ENCODE results near the gene FAM216B.

Gene FAM216B

DNA sequence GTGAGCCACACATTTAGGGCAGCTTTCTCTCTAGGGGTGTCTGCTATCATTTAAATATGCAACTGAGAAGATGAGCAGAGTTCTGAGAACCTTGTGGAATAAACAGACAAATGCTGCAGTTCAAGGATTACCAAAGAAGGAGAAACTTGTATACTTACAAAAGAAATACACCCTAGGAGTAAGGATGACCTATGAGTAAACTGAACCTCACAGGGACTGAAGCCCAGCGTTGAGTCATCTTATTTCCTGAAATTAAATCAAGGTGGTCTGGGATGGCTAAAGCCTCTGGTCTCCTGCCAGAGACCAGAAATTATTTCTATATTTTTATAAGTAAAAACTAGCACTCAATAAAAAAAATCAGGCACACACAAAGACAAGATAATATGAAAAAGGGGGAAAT is 40.1 kb downstream of the FAM216B start:
- DNase-seq (ENCODE audit: low spot score): no peak

GRCh38 chr13:42832341-42833096 is 51.1 kb downstream of the FAM216B start:
- DNase-seq (ENCODE audit: low spot score): no peak
- no peak for TF ChIP-seq CTCF (IDR thresholded peaks at IDR 0.05; ENCODE audit: extremely low read depth, missing control alignments)

More for the DNA sequence above, 40.1 kb downstream of the FAM216B start:
- no peak for TF ChIP-seq CTCF (IDR thresholded peaks at IDR 0.05; ENCODE audit: extremely low read depth, missing control alignments)

GRCh38 chr13:42834946-42835345 is 53.6 kb downstream of the FAM216B start:
- no peak for DNase-seq (ENCODE audit: low spot score)
- no peak for TF ChIP-seq CTCF (IDR thresholded peaks at IDR 0.05; ENCODE audit: extremely low read depth, missing control alignments)

DNA sequence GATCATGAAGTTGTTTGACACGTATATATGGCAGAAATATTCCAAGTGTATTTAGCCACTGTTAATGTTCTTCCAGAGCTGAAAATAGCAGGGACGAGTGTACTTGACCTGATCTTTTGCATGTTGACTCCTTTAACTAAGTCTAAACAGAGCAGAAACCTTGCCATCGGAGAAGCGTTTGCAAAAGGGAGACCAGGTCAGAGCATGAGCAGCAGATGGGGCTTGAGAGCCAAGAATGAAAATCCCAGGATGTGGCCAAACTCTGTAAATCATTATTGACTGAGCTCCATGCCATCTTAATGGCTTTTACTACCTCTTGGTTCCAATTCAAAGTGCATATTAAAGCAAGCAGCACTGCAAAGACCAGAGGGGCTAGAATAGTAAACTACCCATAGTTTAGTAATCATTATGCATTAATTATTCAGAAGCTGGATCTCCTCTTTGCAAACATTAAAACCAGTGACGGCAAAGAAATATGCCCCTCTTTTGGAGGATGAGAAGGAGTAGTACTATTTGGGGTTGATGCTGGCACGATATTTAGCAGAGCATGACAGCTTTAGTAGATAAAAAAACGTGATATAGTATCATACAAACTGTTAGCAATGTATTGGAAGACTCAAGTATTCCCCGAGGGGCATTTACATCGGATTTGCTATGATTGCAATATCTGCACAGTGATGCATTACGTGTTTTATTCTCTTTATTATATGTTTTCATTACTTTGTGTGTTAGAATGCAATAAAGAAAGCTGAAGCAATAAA is 55.7 kb downstream of the FAM216B start:
- no peak for DNase-seq (ENCODE audit: low spot score)
- TF ChIP-seq CTCF (IDR thresholded peaks at IDR 0.05; ENCODE audit: extremely low read depth, missing control alignments): no peak

All from GM20000 (cell line).